H1 (cell line): Measurements from ENCODE around the gene CPT1A. TPM values are rescaled to one million over a fixed set of nuclear protein-coding genes. Genes with fewer than 3 reads are reported as not detected.

Experiments used
- CTCF ChIA-PET: fragments of 300-600 bp; sonication (Branson Sonifier 250); formaldehyde crosslinking; loops from one replicate; lab custom pipeline; 2021; ENCODE audit not compliant: partially characterized antibody; lab: Charles Lee
- POLR2A ChIA-PET: fragments of 300-600 bp; sonication (Branson Sonifier 250); formaldehyde crosslinking; loops from one replicate; lab custom pipeline; 2021; ENCODE audit warnings: inconsistent platforms; ENCODE audit not compliant: partially characterized antibody; lab: Charles Lee
- DNase-seq, 2 experiments: peaks; one replicate each; pipeline versions ENCODE4 v3.0.0 to v3.0.0-alpha.2; 2010 to 2022; ENCODE audit warnings: low spot score in 2 of 2, low read depth in 1 of 2, mixed read lengths in 1 of 2
- FAIRE-seq: peaks from 2 replicates; lab custom pipeline; 2011; peaks lifted over from hg19 to GRCh38; lab: Jason Lieb, UNC
- H2AFZ ChIP-seq: 2 replicates; pipeline ENCODE4 v1.8.1; 2012; ENCODE audit warnings: low read length, inconsistent platforms
- H2AK5ac ChIP-seq: 2 replicates; pipeline ENCODE4 v1.6.1; 2013; ENCODE audit warnings: low read depth, low read length
- H2BK120ac ChIP-seq: replicated peaks from 2 replicates; pipeline ENCODE3; 2013; ENCODE audit warnings: low read depth, low read length, inconsistent platforms
- H2BK12ac ChIP-seq: 2 replicates; pipeline ENCODE4 v1.6.1; 2013; ENCODE audit warnings: low read depth, low read length
- H2BK15ac ChIP-seq: 2 replicates; pipeline ENCODE4 v1.6.1; 2013; ENCODE audit warnings: low read length
- H2BK20ac ChIP-seq: 2 replicates; pipeline ENCODE4 v1.6.1; 2013; ENCODE audit warnings: low read length
- H2BK5ac ChIP-seq: 2 replicates; pipeline ENCODE4 v1.6.1; 2013; ENCODE audit warnings: low read depth, low read length
- H3K14ac ChIP-seq: 2 replicates; pipeline ENCODE4 v1.6.1; 2013; ENCODE audit warnings: inconsistent platforms; ENCODE audit not compliant: insufficient read length
- H3K18ac ChIP-seq: 2 replicates; pipeline ENCODE4 v1.6.1; 2013; ENCODE audit warnings: low read length; ENCODE audit errors: extremely low read depth
- H3K23ac ChIP-seq: 2 replicates; pipeline ENCODE4 v1.6.1; 2013; ENCODE audit warnings: inconsistent platforms; ENCODE audit not compliant: insufficient read length
- H3K23me2 ChIP-seq: 2 replicates; pipeline ENCODE4 v1.6.1; 2013; ENCODE audit warnings: low read depth, low read length
- H3K27ac ChIP-seq: 2 replicates; pipeline ENCODE4 v1.6.1; 2011; ENCODE audit warnings: low read depth, low read length, inconsistent platforms
- H3K27me3 ChIP-seq, 4 experiments: replicated peaks in 1 of 4; 1 replicate in 1 of 4; 2 replicates in 3 of 4; pipeline versions ENCODE4 v1.6.1 to v1.8.1; 2011 to 2013; ENCODE audit warnings: low read length in 3 of 4, mild to moderate bottlenecking in 3 of 4, inconsistent platforms in 2 of 4, mixed read lengths in 2 of 4, moderate library complexity in 1 of 4; ENCODE audit not compliant: control insufficient read depth in 3 of 4, insufficient read depth in 3 of 4; ENCODE audit errors: extremely low read depth in 1 of 4
- H3K36me3 ChIP-seq, 4 experiments: 2 replicates each; pipeline versions ENCODE4 v1.6.1 to v1.8.1; 2011 to 2013; ENCODE audit warnings: mild to moderate bottlenecking in 4 of 4, low read length in 3 of 4, moderate library complexity in 2 of 4, control low read depth in 1 of 4, inconsistent platforms in 1 of 4; ENCODE audit not compliant: insufficient read depth in 4 of 4, control insufficient read depth in 2 of 4
- H3K4ac ChIP-seq: replicated peaks from 2 replicates; pipeline ENCODE3; 2013; ENCODE audit warnings: low read length, low read depth, mixed read lengths, inconsistent platforms; ENCODE audit not compliant: insufficient read length
- H3K4me1 ChIP-seq, 4 experiments: replicated peaks in 1 of 4; 1 replicate in 1 of 4; 2 replicates in 3 of 4; pipeline versions ENCODE4 v1.6.1 to v1.8.1; 2011 to 2013; ENCODE audit warnings: low read length in 3 of 4, inconsistent platforms in 2 of 4, mixed read lengths in 1 of 4; ENCODE audit not compliant: insufficient read depth in 4 of 4, control insufficient read depth in 3 of 4
- H3K4me2 ChIP-seq, 2 experiments: 2 replicates each; pipeline versions ENCODE4 v1.6.1 to v1.8.1; 2011 to 2013; ENCODE audit warnings: low read depth in 2 of 2, low read length in 2 of 2, control low read depth in 1 of 2, inconsistent platforms in 1 of 2, mild to moderate bottlenecking in 1 of 2; ENCODE audit not compliant: insufficient read depth in 1 of 2
- H3K4me3 ChIP-seq, 4 experiments: fragments of 200-600, 300-600 bp in 1 of 4; sonication (generic), shearing (Covaris generic), sonication (Bioruptor Twin) in 1 of 4; 2 replicates each; pipeline versions ENCODE4 v1.5.1 to v1.8.1; 2011 to 2016; ENCODE audit warnings: low read length in 4 of 4, low read depth in 3 of 4, control low read depth in 2 of 4, inconsistent platforms in 2 of 4, mild to moderate bottlenecking in 2 of 4, mixed read lengths in 1 of 4, moderate library complexity in 1 of 4; ENCODE audit not compliant: insufficient read depth in 2 of 4; ENCODE audit errors: extremely low read depth in 1 of 4
- H3K56ac ChIP-seq: replicated peaks from 2 replicates; pipeline ENCODE3; 2013; ENCODE audit warnings: low read depth, mild to moderate bottlenecking, mixed read lengths, low read length, inconsistent platforms; ENCODE audit not compliant: insufficient read length
- H3K79me1 ChIP-seq: 2 replicates; pipeline ENCODE4 v1.6.1; 2013; ENCODE audit warnings: low read depth, low read length, control low read depth
- H3K79me2 ChIP-seq, 2 experiments: 2 replicates each; pipeline versions ENCODE4 v1.6.1 to v1.8.1; 2012 to 2013; ENCODE audit warnings: low read length in 2 of 2, mild to moderate bottlenecking in 2 of 2, inconsistent platforms in 1 of 2; ENCODE audit not compliant: insufficient read depth in 2 of 2, control insufficient read depth in 1 of 2
- H3K9ac ChIP-seq, 4 experiments: replicated peaks in 1 of 4; 1 replicate in 1 of 4; 2 replicates in 3 of 4; pipeline versions ENCODE4 v1.6.1 to v1.8.1; 2011 to 2013; ENCODE audit warnings: low read depth in 3 of 4, low read length in 3 of 4, control low read depth in 2 of 4, mild to moderate bottlenecking in 2 of 4, moderate library complexity in 2 of 4, inconsistent platforms in 1 of 4; ENCODE audit errors: extremely low read depth in 1 of 4
- H3K9me3 ChIP-seq, 2 experiments: 2 replicates each; pipeline versions ENCODE4 v1.6.1 to v1.8.1; 2012 to 2013; ENCODE audit warnings: mild to moderate bottlenecking in 2 of 2, moderate library complexity in 2 of 2, control low read depth in 1 of 2, inconsistent platforms in 1 of 2, low read depth in 1 of 2, low read length in 1 of 2, mixed read lengths in 1 of 2; ENCODE audit not compliant: insufficient read depth in 2 of 2
- H4K20me1 ChIP-seq, 2 experiments: replicated peaks in 1 of 2; 2 replicates each; pipeline versions ENCODE3 to v1.8.1; 2011 to 2013; ENCODE audit warnings: inconsistent platforms in 2 of 2, low read length in 2 of 2, mild to moderate bottlenecking in 1 of 2; ENCODE audit not compliant: insufficient read depth in 2 of 2, control insufficient read depth in 1 of 2
- H4K5ac ChIP-seq: 2 replicates; pipeline ENCODE4 v1.6.1; 2013; ENCODE audit warnings: low read length, low read depth, mixed read lengths, inconsistent platforms; ENCODE audit not compliant: insufficient read length
- H4K8ac ChIP-seq: 2 replicates; pipeline ENCODE4 v1.8.0; 2013; ENCODE audit warnings: mild to moderate bottlenecking, moderate library complexity, low read length, inconsistent platforms; ENCODE audit not compliant: insufficient read depth; ENCODE audit errors: extremely low read depth
- H4K91ac ChIP-seq: replicated peaks from 2 replicates; pipeline ENCODE3; 2013; ENCODE audit warnings: low read length, mixed read lengths, inconsistent platforms; ENCODE audit not compliant: insufficient read length
- KDM1A ChIP-seq: fragments of 200-600, 300-600 bp; sonication (generic); IDR thresholded peaks from 2 replicates; pipeline ENCODE4 v1.7.1; 2016; ENCODE audit warnings: mild to moderate bottlenecking, low read length, borderline replicate concordance
- RXRA ChIP-seq: IDR thresholded peaks from 2 replicates; pipeline ENCODE4 v1.6.1; 2011; ENCODE audit warnings: low read depth, mild to moderate bottlenecking, low read length, moderate library complexity; ENCODE audit not compliant: insufficient read depth
- SIN3A ChIP-seq, 2 experiments: IDR thresholded peaks in 1 of 2; conservative IDR thresholded peaks in 1 of 2; 2 replicates each; pipeline ENCODE4 v1.6.1; 2011 to 2012; ENCODE audit warnings: low read length in 2 of 2, improper control_type of control experiment in 1 of 2, low read depth in 1 of 2, mild to moderate bottlenecking in 1 of 2
- WGBS, 2 experiments: shearing (Covaris generic) in 1 of 2; methylation state at CpG; one replicate each; pipeline versions ENCODE4 v1.1.6 to v1.1.7; 2013 to 2015; ENCODE audit warnings: low lambda C conversion rate in 2 of 2, mixed read lengths in 2 of 2, inconsistent platforms in 1 of 2, low coverage in 1 of 2, missing lambda C conversion rate in 1 of 2; ENCODE audit not compliant: insufficient replicate concordance in 2 of 2, insufficient coverage in 1 of 2, insufficient read length in 1 of 2; ENCODE audit errors: extremely low coverage in 1 of 2, missing lambda C conversion rate in 1 of 2; 5-methylcytosine and 5-hydroxymethylcytosine counted together
- polyA plus RNA-seq, 7 experiments: library from polyadenylated mRNA; depleted of rRNA in 3 of 7; stranded (reverse) in 5 of 7; unstranded in 2 of 7; fragments of >200 nt in 5 of 7; fragments of 200-250 nt in 2 of 7; gene quantifications; 1 replicate in 5 of 7; 2 replicates in 1 of 7; 4 replicates in 1 of 7; pipeline versions ENCODE4 v1.2.1 to v1.2.3, GENCODE V29; 2011 to 2013; ENCODE audit warnings: missing spikeins in 2 of 7, mixed read lengths in 2 of 7
- total RNA-seq: library from RNA; stranded (reverse); fragmentation: NEBNext Ultra II Directional; extraction: Animal tissue kit (Norgen Biotek cat#: 25700); gene quantifications from 2 replicates; pipeline ENCODE4 v1.2.1, GENCODE V29; 2021

Gene CPT1A
- total and polyA plus RNA-seq, 2 of the 8 experiments (the other 6 are each of a cell fraction or from before 2014, with no cell fraction given): 2.9 to 12.2 TPM

DNA sequence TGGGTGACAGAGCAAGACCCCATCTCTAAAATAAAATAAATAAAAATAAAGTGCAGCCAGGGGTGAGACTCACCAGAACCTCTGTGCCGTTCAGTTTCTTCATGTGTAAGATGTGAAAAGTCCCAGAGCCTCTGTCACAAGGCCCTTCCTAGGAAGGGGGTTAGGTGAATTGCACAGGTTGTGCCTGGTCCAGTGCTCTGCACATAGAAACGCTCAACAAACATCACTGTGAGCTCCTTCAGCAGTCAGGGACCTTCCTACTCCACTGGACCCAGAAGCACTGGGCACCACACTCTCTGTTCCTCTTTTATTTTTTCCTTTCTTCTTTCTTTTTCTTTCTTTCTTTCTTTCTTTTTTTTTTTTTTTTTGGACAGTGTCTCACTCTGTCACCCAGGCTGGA lies 39.6 kb upstream of the CPT1A start:
- DNase-seq (no peak), FAIRE-seq (no peak)
- H3K36me3 ChIP-seq: no peaks in the 10 kb centered on the region
- H3K79me1 ChIP-seq: no peaks in the 10 kb centered on the region
- H2BK20ac ChIP-seq: no peak overlapping the region
- whole genome bisulfite sequencing, 2 experiments: 93% methylated on average over 2 of the region's 2 CpGs; no CpG with 5 or more reads in 1 of the 2 experiments
- no peak overlapping the region for H3K18ac ChIP-seq
- no peaks in the 10 kb centered on the region for H3K27me3 ChIP-seq
- no peak overlapping the region for H3K9ac ChIP-seq
- no peak overlapping the region for H3K23ac ChIP-seq
- H3K4me1 ChIP-seq: no peaks in the 10 kb centered on the region; a peak in 2 of 7 replicates
- H3K14ac ChIP-seq: no peak overlapping the region
- H3K27ac ChIP-seq: no peak overlapping the region
- no peak overlapping the region for H3K56ac ChIP-seq
- no peak overlapping the region for H3K4me3 ChIP-seq
- no peak for TF ChIP-seq RXRA
- TF ChIP-seq KDM1A: no peak
- no peak for TF ChIP-seq SIN3A (conservative IDR thresholded peaks at IDR 0.05 in 1 of 2, IDR thresholded peaks at IDR 0.05 in 1 of 2; ENCODE audit: low read depth in 1 of 2, low read length in 2 of 2)
- H3K9me3 ChIP-seq: no peaks in the 10 kb centered on the region
- no peaks in the 10 kb centered on the region for H3K23me2 ChIP-seq
- ChIA-PET POLR2A (interaction anchor here (1.0 kb wide), 1 partner anchor 11 kb away, joined by 3 read pairs; no protein-coding TSS in a partner anchor), CTCF (interaction anchor here (3.3 kb wide), 1 partner anchor 9 kb away, joined by 15 read pairs; no protein-coding TSS in a partner anchor)
- no peak overlapping the region for H3K4me2 ChIP-seq
- H4K5ac ChIP-seq: no peak overlapping the region
- no peak overlapping the region for H2AK5ac ChIP-seq
- H2BK5ac ChIP-seq: no peak overlapping the region
- peaks cover 0 to 2% of the 10 kb centered on the region in 2 experiments for H4K20me1 ChIP-seq
- no peak overlapping the region for H3K4ac ChIP-seq
- H2BK15ac ChIP-seq: no peak overlapping the region
- no peak overlapping the region for H2BK120ac ChIP-seq
- H2BK12ac ChIP-seq: no peak overlapping the region
- H2AFZ ChIP-seq: no peak overlapping the region
- H4K91ac ChIP-seq: no peak overlapping the region
- H3K79me2 ChIP-seq: no peaks in the 10 kb centered on the region
- H4K8ac ChIP-seq: no peak overlapping the region
